WI38 (cell line): ENCODE data around the gene ZDHHC3.
A peak's percentile ranks its signal among the peaks of the same experiment; 100 is the strongest.

Source experiments
- H3K4me3 ChIP-seq: 2 replicates; pipeline ENCODE4 v1.5.1; 2011; ENCODE audit warnings: low read depth, mild to moderate bottlenecking, control low read depth, low read length
- TF ChIP-seq, protein P1 (sequence below): IDR thresholded peaks from 2 replicates; pipeline ENCODE4 v1.5.1; 2012; ENCODE audit warnings: low read depth, mild to moderate bottlenecking, control low read depth, low read length

ZDHHC3 gene

DNA sequence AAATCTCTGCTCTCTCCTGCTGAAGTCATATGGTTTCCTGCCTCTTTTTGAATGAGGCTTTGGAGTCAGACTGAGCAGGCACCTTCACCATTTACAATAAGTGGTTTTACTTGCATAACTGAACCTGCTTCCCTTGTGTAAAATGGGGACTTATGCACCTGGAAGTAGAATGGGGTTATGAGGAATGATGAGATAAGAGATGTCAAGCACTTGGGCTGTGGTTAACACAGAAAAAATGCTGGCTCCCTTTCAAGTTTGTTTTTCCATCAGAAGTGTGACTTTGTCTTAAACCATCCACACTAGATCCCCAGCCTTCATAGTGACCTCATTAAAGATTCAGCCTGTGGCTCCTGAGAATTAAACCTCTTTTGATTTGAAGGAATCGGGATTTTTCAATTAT is 5.2 kb upstream of the ZDHHC3 start:
- no peak overlapping the region for H3K4me3 ChIP-seq
- TF ChIP-seq, protein P1, sequence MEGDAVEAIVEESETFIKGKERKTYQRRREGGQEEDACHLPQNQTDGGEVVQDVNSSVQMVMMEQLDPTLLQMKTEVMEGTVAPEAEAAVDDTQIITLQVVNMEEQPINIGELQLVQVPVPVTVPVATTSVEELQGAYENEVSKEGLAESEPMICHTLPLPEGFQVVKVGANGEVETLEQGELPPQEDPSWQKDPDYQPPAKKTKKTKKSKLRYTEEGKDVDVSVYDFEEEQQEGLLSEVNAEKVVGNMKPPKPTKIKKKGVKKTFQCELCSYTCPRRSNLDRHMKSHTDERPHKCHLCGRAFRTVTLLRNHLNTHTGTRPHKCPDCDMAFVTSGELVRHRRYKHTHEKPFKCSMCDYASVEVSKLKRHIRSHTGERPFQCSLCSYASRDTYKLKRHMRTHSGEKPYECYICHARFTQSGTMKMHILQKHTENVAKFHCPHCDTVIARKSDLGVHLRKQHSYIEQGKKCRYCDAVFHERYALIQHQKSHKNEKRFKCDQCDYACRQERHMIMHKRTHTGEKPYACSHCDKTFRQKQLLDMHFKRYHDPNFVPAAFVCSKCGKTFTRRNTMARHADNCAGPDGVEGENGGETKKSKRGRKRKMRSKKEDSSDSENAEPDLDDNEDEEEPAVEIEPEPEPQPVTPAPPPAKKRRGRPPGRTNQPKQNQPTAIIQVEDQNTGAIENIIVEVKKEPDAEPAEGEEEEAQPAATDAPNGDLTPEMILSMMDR: no peak

DNA sequence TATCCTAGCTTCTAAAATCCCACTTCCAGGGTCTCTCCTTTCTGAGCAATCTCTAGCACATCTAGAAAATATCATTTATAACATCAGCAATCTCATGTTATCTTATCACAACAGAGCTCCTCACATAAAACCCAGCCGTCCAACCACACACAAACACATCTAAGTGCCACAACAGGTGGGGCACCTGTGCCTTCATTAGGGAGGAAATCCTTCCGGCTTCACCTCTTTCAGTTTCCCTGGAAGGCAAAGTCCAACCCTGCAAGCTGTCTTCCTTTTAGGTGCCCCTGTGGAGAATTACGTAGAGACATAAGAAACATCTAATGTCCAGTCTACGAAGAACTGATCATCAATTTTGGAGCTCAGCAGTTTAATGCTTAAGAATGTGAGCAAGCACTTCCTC is 1.6 kb downstream of the ZDHHC3 start:
- H3K4me3 ChIP-seq: peak overlapping the region; percentile 95
- TF ChIP-seq, protein P1: no peak

DNA sequence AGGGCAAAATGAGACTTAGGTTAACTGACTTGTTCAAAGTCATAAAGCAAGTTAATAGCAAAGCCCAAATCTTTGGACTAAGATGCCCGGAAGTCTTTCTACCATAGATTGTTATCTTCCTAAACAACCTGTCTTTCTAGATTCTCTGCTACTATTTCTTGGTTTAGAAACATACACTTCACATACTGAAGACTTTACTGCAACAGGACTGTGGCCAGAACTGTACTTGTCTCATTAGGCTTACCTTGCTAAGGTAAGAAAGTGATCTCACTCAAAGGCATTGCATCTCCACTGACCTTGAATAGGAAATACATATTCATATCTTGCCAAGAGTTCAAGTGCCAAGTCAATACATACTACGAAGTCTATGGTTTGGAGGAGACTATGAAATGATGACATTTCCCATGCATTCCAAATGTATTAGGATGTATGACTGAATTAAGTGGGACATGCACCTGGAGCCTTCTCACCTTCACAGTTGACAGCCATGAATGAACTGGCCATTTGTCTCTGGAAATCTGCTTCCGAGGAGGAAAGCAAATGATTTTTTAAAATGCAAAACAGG is 5.0 kb downstream of the ZDHHC3 start:
- TF ChIP-seq, protein P1: no peak
- H3K4me3 ChIP-seq: no peak overlapping the region

DNA sequence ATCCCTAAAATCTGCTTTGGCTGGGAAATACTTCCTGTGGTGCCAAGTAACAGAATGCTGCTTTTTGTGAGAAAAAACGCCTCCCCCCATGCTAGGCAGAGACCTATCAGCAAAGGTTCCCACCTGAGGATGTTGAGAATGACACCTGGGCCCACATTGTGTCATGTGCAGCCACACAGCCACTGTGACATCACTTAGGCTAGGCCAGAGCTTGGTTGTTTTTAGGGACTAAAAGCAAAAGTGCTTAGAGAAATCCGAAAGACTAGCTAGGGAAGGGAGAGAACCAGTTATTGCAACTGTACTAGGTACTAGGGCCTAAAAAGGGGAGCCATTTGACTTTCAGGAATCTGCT is 6.2 kb downstream of the ZDHHC3 start:
- no peak overlapping the region for H3K4me3 ChIP-seq
- TF ChIP-seq, protein P1: no peak

DNA sequence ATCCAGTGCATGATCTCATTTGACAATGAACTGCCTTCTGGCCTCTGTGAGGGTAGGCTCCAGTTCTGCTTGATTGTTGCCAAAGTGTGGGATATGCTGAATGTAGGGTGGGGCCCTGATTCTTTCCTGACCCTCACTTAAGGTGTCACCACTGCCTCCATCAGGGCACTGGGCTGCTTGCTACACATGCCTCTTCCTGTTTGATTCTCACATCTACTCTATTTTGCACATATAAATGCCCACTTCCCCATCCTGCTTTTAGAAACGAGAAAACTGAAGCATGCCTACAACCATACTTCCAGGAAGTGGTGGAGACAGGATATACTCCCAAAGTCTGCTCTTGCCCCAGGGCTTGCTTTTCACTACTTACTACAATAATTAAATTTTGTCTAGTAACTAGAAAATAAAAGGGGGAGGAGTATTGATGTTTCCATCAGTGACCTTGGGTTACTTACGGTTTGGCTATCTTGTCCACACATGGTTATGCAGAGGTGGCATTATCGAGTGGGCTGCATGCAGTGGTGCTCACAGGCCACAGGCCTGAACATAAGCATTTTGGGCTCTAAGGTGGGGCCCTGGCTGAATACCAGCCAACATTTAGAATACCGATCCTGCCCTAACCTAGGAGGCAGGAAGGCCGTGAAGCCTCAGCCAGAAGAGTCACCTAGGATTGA is 6.7 kb downstream of the ZDHHC3 start:
- TF ChIP-seq, protein P1: no peak

DNA sequence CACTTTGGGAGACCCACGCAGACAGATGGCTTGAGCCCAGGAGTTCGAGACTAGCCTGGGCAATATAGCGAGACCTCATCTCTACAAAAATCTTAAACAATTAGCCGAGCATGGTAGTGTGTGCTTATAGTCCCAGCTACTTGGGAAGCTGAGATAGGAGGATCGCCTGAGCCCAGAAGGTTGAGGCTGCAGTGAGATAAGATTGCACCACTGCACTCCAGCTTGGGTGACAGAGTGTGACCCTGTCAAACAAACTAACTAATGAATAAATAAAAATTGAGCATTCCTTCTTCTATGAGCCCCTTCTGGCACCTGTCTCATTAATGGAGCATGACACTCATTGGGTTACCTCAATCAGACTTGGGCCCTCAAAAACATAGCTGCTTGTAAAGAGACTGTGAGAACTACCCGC is 7.5 kb downstream of the ZDHHC3 start:
- H3K4me3 ChIP-seq: no peak overlapping the region
- TF ChIP-seq, protein P1: no peak

More for the DNA sequence above, 6.7 kb downstream of the ZDHHC3 start:
- no peak overlapping the region for H3K4me3 ChIP-seq

DNA sequence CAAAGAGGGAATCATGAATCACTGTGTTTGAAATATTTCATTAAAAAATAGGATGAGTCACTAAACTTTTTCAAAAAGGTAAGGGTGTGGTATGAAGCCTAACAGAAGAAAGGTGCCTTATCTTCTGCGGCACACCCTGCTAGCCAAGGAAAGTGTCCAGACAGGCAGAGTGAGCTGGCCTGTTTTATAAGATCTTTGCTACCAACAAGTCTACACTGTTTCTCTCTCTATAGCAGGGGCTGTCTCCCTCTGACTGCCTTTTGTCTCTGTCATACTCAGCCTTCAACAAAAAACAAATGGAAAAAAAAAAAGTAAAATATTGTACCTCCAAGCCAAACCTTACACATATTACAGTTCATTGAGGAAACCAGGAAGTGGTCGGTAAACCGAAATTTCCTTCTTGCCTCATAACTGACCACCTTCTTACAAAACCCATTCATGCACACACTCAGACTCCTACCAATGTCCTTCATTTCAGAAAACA is 9.1 kb downstream of the ZDHHC3 start:
- TF ChIP-seq, protein P1: no peak
- no peak overlapping the region for H3K4me3 ChIP-seq
